Right forelimb (tissue), 1 donor: Measurements from ENCODE around the gene VSIG10L2.
A peak's percentile ranks its signal among the peaks of the same experiment; 100 is the strongest.

ENCODE experiments used
- DNase-seq: peaks from one replicate; pipeline ENCODE4 v3.0.0-alpha.2; 2018

The VSIG10L2 gene

GRCh38 chr11:125930076-125930450 lies 15.8 kb upstream of the VSIG10L2 start:
- DNase-seq: no peak

GRCh38 chr11:125931116-125931515 lies 14.7 kb upstream of the VSIG10L2 start:
- DNase-seq: no peak

GRCh38 chr11:125931668-125932067 lies 14.2 kb upstream of the VSIG10L2 start:
- no peak for DNase-seq

- no peak for DNase-seq
Observed at GRCh38 chr11:125932301-125932700, 13.5 kb upstream of the VSIG10L2 start.

GRCh38 chr11:125933030-125933813 lies 12.6 kb upstream of the VSIG10L2 start:
- DNase-seq: no peak

GRCh38 chr11:125934473-125934872 lies 11.4 kb upstream of the VSIG10L2 start:
- DNase-seq: no peak

GRCh38 chr11:125935056-125935455 lies 10.8 kb upstream of the VSIG10L2 start:
- DNase-seq: no peak

GRCh38 chr11:125935618-125936199 lies 10.1 kb upstream of the VSIG10L2 start:
- DNase-seq: peak; percentile 78

GRCh38 chr11:125938418-125938817 lies 7.4 kb upstream of the VSIG10L2 start:
- DNase-seq: peak; percentile 44

GRCh38 chr11:125939081-125939521 lies 6.7 kb upstream of the VSIG10L2 start:
- peak; percentile 72 for DNase-seq

GRCh38 chr11:125940145-125940544 lies 5.7 kb upstream of the VSIG10L2 start:
- DNase-seq: no peak

GRCh38 chr11:125941267-125941618 lies 4.6 kb upstream of the VSIG10L2 start:
- no peak for DNase-seq

- DNase-seq: peak; percentile 72
Observed at GRCh38 chr11:125941619-125942611, 3.9 kb upstream of the VSIG10L2 start.

GRCh38 chr11:125942771-125943428 lies 2.9 kb upstream of the VSIG10L2 start:
- no peak for DNase-seq

GRCh38 chr11:125943661-125944349 lies 2.0 kb upstream of the VSIG10L2 start:
- no peak for DNase-seq

- DNase-seq: no peak
Observed at GRCh38 chr11:125944350-125945010, 1.4 kb upstream of the VSIG10L2 start.

GRCh38 chr11:125945011-125945796 lies 640 bp upstream of the VSIG10L2 start:
- no peak for DNase-seq

- DNase-seq: no peak
Observed at GRCh38 chr11:125946712-125947418, 1.0 kb downstream of the VSIG10L2 start.

- DNase-seq: no peak
Observed at GRCh38 chr11:125947419-125948277, 1.8 kb downstream of the VSIG10L2 start.
